ENCODE results near the gene ADGRA3.

The ADGRA3 gene

DNA sequence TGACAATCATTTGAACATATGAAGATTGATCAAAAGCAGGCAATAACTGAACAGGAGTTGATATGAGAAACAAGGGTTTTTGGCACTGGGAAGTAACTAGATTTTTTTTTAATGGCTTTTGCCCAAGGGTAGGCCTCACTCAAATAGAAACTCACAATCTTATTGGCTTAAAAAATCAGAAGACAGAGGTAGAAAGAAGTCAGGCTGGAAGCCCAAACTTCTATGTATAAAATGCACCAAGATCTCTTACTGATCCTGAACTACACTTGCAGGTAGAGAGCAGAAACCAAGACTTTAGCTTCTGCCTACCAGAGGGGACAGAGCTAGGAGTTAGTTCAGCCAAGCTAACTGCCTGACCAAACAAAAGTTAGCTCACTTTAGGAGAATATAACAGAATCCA is 74.9 kb downstream of the ADGRA3 start:
- TF ChIP-seq, protein P1, sequence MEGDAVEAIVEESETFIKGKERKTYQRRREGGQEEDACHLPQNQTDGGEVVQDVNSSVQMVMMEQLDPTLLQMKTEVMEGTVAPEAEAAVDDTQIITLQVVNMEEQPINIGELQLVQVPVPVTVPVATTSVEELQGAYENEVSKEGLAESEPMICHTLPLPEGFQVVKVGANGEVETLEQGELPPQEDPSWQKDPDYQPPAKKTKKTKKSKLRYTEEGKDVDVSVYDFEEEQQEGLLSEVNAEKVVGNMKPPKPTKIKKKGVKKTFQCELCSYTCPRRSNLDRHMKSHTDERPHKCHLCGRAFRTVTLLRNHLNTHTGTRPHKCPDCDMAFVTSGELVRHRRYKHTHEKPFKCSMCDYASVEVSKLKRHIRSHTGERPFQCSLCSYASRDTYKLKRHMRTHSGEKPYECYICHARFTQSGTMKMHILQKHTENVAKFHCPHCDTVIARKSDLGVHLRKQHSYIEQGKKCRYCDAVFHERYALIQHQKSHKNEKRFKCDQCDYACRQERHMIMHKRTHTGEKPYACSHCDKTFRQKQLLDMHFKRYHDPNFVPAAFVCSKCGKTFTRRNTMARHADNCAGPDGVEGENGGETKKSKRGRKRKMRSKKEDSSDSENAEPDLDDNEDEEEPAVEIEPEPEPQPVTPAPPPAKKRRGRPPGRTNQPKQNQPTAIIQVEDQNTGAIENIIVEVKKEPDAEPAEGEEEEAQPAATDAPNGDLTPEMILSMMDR (IDR thresholded peaks at IDR 0.05; ENCODE audit: extremely low read depth, insufficient read depth, missing control alignments) = no peak
- DNase-seq (ENCODE audit: low spot score) = no peak
- in situ Hi-C loops (cut with MboI; ENCODE audit: low pct_unique_long_range_greater_than_20kb, low sequenced_read_pairs, unreplicated experiment) = no loop called here

DNA sequence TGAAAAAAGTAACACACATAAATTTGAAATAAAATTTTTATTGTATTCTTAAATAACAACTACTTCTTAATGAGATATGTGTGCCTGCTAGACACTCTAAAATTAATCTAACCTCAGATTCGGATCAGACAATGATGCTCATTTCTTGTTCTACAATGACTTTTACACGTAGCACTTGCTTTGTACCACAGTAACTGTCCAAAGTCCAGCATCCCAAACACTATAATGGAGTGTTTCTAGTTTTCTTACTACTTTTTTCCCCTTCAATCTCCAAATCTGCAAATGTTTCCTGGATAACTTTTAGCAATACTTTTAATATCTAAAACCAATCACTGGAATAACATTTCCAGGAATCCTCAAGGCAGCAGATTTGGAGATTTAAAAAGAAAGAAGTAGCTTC is 75.9 kb downstream of the ADGRA3 start:
- TF ChIP-seq, protein P1 (IDR thresholded peaks at IDR 0.05; ENCODE audit: extremely low read depth, insufficient read depth, missing control alignments) = no peak
- DNase-seq (ENCODE audit: low spot score) = no peak
- in situ Hi-C loops (cut with MboI; ENCODE audit: low pct_unique_long_range_greater_than_20kb, low sequenced_read_pairs, unreplicated experiment) = no loop called here

DNA sequence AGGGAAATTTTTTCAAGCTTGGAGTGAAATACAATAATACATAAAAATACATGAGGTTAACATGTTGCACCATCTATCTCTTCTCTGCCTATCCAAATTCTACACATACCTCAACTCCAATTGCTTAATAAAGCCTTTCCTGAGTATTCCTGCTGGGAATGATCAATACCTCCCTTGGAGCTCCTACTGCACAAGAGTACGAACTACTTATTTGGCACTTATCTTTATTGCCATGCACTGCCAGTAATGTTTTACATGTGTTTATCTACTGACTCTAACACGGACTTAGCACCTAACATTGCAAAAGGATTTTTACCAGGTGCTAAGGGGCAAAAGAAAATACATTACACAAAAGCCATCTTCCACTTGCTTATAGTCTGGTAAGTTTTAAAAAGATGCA is 80.2 kb downstream of the ADGRA3 start:
- no peak for DNase-seq (ENCODE audit: low spot score)
- TF ChIP-seq, protein P1 (IDR thresholded peaks at IDR 0.05; ENCODE audit: extremely low read depth, insufficient read depth, missing control alignments) = no peak
- in situ Hi-C loops (cut with MboI; ENCODE audit: low pct_unique_long_range_greater_than_20kb, low sequenced_read_pairs, unreplicated experiment) = no loop called here

DNA sequence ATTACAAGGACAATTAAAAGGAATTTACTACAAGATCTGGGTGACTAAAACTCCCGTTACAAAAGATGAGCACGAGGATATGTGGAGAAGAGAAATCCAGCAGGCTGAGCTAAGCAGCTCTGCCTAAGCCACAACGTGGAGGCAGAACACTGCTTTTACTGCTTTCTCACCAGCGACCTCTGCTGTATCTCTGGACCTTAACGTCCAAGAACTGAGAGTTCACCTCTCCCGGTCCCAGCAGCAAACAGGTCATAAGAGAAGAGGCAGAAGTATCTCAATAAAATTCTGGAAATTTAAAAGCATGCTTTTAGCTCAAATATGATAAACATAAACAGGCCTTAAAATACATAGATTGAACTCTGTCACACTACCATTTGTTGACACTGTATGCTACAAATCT is 81.0 kb downstream of the ADGRA3 start:
- TF ChIP-seq, protein P1 (IDR thresholded peaks at IDR 0.05; ENCODE audit: extremely low read depth, insufficient read depth, missing control alignments) = peak; percentile 29
- no peak for DNase-seq (ENCODE audit: low spot score)
- in situ Hi-C loops (cut with MboI; ENCODE audit: low pct_unique_long_range_greater_than_20kb, low sequenced_read_pairs, unreplicated experiment) = no loop called here

DNA sequence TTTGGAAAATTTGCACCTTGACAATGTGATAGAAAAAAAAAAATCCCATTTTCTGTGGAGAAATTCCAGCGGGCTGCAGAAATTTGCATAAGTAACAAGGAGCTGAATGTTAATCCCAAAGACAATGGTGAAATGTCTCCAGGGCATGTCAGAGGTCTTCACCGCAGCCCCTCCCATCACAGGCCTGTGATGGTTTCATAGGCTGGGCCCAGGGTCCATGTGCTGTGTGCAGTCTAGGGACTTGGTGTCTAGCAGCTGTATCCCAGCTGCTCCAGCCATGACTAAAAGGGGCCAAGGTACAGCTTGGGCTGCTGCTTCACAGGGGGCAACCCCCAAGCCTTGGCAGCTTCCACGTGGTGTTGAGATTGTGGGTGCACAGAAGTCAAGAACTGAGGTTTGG is 85.2 kb downstream of the ADGRA3 start:
- no peak for DNase-seq (ENCODE audit: low spot score)
- in situ Hi-C loops (cut with MboI; ENCODE audit: low pct_unique_long_range_greater_than_20kb, low sequenced_read_pairs, unreplicated experiment) = no loop called here
- TF ChIP-seq, protein P1 (IDR thresholded peaks at IDR 0.05; ENCODE audit: extremely low read depth, insufficient read depth, missing control alignments) = no peak

DNA sequence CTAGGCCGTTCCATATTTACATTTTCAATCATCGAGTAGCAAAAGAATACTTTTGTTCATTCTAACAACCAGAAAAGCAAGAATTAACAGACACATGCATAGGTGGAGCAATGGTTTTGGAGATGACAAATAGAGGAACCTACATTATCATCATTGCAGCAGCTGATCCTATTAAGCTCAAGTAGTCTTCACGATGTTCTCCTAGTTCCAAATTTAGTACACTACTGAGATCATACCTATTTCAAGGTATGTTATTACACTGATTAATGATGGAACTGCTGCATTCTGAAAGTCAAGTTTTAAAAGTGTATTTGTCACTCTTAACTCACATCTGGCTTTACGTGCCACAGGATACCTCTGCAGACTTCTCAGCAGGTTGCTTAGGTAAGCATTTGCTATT is 87.4 kb downstream of the ADGRA3 start:
- in situ Hi-C loops (cut with MboI; ENCODE audit: low pct_unique_long_range_greater_than_20kb, low sequenced_read_pairs, unreplicated experiment) = loop anchor here (10.0 kb wide), 1 partner anchor 266 kb away; the partner anchor contains the start of gene GBA3
- TF ChIP-seq, protein P1 (IDR thresholded peaks at IDR 0.05; ENCODE audit: extremely low read depth, insufficient read depth, missing control alignments) = no peak
- no peak for DNase-seq (ENCODE audit: low spot score)

DNA sequence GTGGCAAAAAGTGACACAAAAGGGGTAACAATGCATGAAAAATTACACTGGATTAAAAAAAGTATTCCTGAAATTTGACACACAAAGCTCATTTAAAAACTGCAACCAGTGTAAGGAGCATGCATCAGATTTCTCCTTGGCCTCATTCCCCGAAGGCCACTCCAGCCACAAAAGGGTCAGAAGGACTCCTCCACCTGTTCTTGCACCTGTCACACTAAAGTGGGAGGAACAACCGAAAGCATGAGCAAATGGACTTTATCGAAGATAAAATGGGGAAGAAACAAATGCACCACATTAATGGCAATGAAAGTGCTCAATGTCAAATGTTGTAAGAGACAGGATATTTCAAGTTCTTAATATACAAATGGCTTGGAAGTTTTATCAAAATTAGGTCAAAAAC is 88.2 kb downstream of the ADGRA3 start:
- TF ChIP-seq, protein P1 (IDR thresholded peaks at IDR 0.05; ENCODE audit: extremely low read depth, insufficient read depth, missing control alignments) = no peak
- in situ Hi-C loops (cut with MboI; ENCODE audit: low pct_unique_long_range_greater_than_20kb, low sequenced_read_pairs, unreplicated experiment) = loop anchor here (10.0 kb wide), 1 partner anchor 267 kb away; the partner anchor contains the start of gene GBA3
- no peak for DNase-seq (ENCODE audit: low spot score)

Data from GM13977 (cell line).